ENCODE data around the gene SH3BP5.

The SH3BP5 gene

GRCh38 chr3:15325228-15325627, 7.2 kb downstream of the SH3BP5 start:
- DNase-seq (ENCODE audit: low read depth, low spot score), result no peak

GRCh38 chr3:15324379-15324808, 8.0 kb downstream of the SH3BP5 start:
- no peak for DNase-seq (ENCODE audit: low read depth, low spot score)

- DNase-seq (ENCODE audit: low read depth, low spot score), result no peak
Observed at GRCh38 chr3:15323063-15323462, 9.3 kb downstream of the SH3BP5 start.

GRCh38 chr3:15321349-15321748, 11.0 kb downstream of the SH3BP5 start:
- DNase-seq (ENCODE audit: low read depth, low spot score), result no peak

GRCh38 chr3:15319575-15319974, 12.8 kb downstream of the SH3BP5 start:
- no peak for DNase-seq (ENCODE audit: low read depth, low spot score)

GRCh38 chr3:15319136-15319535, 13.2 kb downstream of the SH3BP5 start:
- no peak for DNase-seq (ENCODE audit: low read depth, low spot score)

- DNase-seq (ENCODE audit: low read depth, low spot score), result no peak
Observed at GRCh38 chr3:15318661-15319060, 13.7 kb downstream of the SH3BP5 start.

- DNase-seq (ENCODE audit: low read depth, low spot score), result no peak
Observed at GRCh38 chr3:15316998-15317435, 15.4 kb downstream of the SH3BP5 start.

- no peak for DNase-seq (ENCODE audit: low read depth, low spot score)
Observed at GRCh38 chr3:15315003-15315402, 17.4 kb downstream of the SH3BP5 start.

GRCh38 chr3:15314276-15314675, 18.1 kb downstream of the SH3BP5 start:
- no peak for DNase-seq (ENCODE audit: low read depth, low spot score)

GRCh38 chr3:15313461-15313860, 18.9 kb downstream of the SH3BP5 start:
- no peak for DNase-seq (ENCODE audit: low read depth, low spot score)

- no peak for DNase-seq (ENCODE audit: low read depth, low spot score)
Observed at GRCh38 chr3:15312550-15312949, 19.8 kb downstream of the SH3BP5 start.

GRCh38 chr3:15310491-15311370, 21.7 kb downstream of the SH3BP5 start:
- no peak for DNase-seq (ENCODE audit: low read depth, low spot score)

GRCh38 chr3:15309662-15310335, 22.6 kb downstream of the SH3BP5 start:
- no peak for DNase-seq (ENCODE audit: low read depth, low spot score)

- DNase-seq (ENCODE audit: low read depth, low spot score), result no peak
Observed at GRCh38 chr3:15307580-15307979, 24.8 kb downstream of the SH3BP5 start.

GRCh38 chr3:15306979-15307359, 25.4 kb downstream of the SH3BP5 start:
- no peak for DNase-seq (ENCODE audit: low read depth, low spot score)

GRCh38 chr3:15305359-15305844, 27.0 kb downstream of the SH3BP5 start:
- DNase-seq (ENCODE audit: low read depth, low spot score), result no peak

- DNase-seq (ENCODE audit: low read depth, low spot score), result no peak
Observed at GRCh38 chr3:15303728-15304127, 28.7 kb downstream of the SH3BP5 start.

- no peak for DNase-seq (ENCODE audit: low read depth, low spot score)
Observed at GRCh38 chr3:15303216-15303615, 29.2 kb downstream of the SH3BP5 start.

GRCh38 chr3:15301761-15302160, 30.6 kb downstream of the SH3BP5 start:
- no peak for DNase-seq (ENCODE audit: low read depth, low spot score)

GRCh38 chr3:15300323-15301078, 31.9 kb downstream of the SH3BP5 start:
- DNase-seq (ENCODE audit: low read depth, low spot score), result no peak

GRCh38 chr3:15299036-15299435, 33.4 kb downstream of the SH3BP5 start:
- no peak for DNase-seq (ENCODE audit: low read depth, low spot score)

Measured in smooth muscle cell of the brain vasculature (primary cell).